AG09309 (cell line): ENCODE results near the gene CAGE1.

Experiments
- DNase-seq: peaks from one replicate; pipeline ENCODE4 v3.0.0-alpha.2; 2010; ENCODE audit warnings: low read depth
- H3K4me3 ChIP-seq: 2 replicates; pipeline ENCODE4 v1.5.1; 2011; ENCODE audit warnings: mild to moderate bottlenecking, low read depth, low read length, moderate library complexity; ENCODE audit not compliant: control insufficient read depth
- TF ChIP-seq, protein P1 (sequence below): IDR thresholded peaks from 2 replicates; pipeline ENCODE4 v1.5.1; 2011; ENCODE audit warnings: mild to moderate bottlenecking, low read depth, low read length, inconsistent platforms; ENCODE audit not compliant: insufficient read depth, control insufficient read depth; ENCODE audit errors: missing control alignments

CAGE1 gene

DNA sequence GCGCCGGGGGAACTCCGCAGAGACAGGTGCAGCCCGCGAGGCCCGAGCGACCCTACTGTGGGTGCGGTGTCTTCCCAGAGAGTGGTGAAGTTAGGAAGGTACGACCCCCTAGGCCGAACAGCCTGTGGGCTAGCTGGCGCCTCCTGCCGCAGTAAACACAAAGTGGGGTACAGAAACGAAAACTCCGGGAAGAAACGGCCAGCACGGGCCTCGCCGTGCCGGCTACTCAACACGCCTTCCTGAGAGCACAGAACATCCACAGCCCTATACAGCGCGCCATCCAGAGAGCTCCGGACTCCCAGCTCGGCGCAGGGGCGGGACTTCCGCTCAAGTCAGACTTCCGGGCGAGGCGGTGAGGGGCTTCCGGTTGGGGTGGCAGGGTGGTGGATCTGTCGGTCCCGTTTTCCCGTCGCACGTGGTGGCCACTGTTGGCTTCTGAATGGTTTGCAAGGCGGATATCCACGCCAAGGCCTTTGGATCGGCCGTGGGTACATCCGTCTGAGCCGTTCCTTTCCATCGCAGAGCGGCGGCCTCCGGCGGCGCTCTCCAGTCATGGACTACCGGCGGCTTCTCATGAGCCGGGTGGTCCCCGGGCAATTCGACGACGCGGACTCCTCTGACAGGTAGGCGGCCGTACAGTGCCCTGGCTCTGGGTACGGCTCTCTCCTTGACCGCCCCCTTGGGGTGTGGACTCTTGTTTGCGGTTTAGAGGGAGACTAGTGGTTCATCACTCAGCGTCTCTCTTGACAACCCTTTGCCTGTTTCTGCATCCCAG lies at the start of gene CAGE1, which contains the start of gene RIOK1:
Gene CAGE1 (minus strand): TSS at position 292 of the 775 bp plus-strand sequence. CDS start 2,569 bp downstream, outside the sequence.
Gene RIOK1 (plus strand): TSS at position 358 of the 775 bp plus-strand sequence. CDS start 195 bp downstream, at position 553.
- H3K4me3 ChIP-seq: peak within 1 kb of the TSS; percentile 84
- TF ChIP-seq, protein P1, sequence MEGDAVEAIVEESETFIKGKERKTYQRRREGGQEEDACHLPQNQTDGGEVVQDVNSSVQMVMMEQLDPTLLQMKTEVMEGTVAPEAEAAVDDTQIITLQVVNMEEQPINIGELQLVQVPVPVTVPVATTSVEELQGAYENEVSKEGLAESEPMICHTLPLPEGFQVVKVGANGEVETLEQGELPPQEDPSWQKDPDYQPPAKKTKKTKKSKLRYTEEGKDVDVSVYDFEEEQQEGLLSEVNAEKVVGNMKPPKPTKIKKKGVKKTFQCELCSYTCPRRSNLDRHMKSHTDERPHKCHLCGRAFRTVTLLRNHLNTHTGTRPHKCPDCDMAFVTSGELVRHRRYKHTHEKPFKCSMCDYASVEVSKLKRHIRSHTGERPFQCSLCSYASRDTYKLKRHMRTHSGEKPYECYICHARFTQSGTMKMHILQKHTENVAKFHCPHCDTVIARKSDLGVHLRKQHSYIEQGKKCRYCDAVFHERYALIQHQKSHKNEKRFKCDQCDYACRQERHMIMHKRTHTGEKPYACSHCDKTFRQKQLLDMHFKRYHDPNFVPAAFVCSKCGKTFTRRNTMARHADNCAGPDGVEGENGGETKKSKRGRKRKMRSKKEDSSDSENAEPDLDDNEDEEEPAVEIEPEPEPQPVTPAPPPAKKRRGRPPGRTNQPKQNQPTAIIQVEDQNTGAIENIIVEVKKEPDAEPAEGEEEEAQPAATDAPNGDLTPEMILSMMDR: peak; percentile 2
- DNase-seq: peak; percentile 68

DNA sequence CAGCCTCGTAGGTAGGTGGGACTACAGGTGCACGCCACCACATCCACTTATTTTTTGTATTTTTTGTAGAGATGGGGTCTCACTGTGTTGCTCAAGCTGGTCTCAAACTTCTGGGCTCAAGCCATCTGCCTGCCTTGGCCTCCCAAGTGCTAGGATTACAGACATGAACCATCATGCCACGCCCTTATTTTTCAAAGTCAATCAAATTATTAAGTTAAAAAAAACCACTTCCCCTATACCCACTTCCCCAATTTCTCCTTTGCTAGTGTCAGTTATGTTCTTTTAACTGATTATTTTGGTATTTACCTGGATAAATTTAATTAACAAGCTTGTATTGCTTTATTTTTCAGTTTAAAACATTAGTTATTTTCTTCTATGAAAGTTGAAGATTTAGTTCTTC lies 49.7 kb upstream of the CAGE1 start:
- H3K4me3 ChIP-seq: no peak overlapping the region
- TF ChIP-seq, protein P1: no peak
- DNase-seq: no peak

DNA sequence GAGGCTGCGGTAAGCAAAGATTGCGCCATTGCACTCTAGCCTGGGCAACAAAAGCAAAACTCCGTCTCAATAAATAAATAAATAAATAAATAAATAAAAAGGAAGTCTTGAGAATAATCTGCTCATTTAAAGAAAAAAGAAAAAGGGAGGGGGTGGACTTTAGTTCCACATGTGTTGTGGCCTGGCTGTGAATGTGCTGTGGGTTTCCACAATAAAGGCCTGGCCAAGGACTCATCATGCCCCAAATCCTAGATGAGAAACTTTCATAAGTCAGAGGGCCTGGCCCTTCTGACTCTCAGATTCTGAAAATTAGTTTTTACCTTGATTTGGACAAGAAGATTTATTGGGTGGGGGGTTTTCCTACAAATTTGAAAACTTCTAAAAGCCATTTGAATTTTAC lies 48.5 kb upstream of the CAGE1 start:
- no peak for DNase-seq
- TF ChIP-seq, protein P1: no peak

DNA sequence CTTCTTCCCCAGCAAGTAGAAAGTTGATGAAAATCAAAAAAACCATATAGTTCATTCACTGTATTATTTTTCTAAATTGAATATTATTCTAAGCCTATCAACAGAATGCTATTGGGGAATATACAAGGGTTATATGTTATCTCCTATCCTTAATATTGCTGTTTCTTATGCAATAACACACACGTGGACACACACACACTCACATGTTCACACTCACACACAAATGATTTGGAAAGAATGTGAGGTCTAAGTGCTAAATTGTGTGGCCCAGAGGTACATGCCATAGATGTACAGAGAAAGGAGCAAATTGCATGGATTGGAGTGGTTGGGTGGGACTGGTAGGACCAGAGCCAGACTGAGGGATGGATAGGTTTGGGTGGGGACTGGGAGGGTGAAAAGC lies 45.1 kb upstream of the CAGE1 start:
- no peak overlapping the region for H3K4me3 ChIP-seq
- TF ChIP-seq, protein P1: no peak
- DNase-seq: no peak

More for the DNA sequence above, 48.5 kb upstream of the CAGE1 start:
- no peak overlapping the region for H3K4me3 ChIP-seq

DNA sequence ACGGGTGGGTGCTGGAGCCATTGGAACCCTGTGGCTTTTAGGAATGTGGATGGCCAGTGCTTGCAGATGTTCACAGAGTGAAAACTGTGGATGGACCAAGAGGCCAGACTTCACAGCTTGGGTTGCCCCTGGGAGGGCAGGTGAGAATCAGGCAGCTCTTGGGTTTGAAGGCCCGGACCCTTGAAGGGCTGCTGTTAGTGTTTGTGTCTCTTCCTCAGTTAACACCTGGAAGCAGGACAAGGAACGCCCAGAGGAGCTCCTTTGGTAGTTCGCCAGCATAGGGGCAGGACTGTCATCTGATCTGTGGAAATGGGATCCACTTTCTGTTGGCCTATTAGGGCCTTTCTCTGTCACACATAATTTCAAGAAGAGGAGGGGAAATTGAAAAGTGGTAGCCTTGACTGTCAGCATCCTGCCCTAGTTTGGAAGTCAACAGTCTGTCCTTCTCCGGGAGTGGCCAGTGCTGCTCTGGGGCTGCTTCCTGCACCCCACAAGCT lies 43.6 kb upstream of the CAGE1 start:
- no peak overlapping the region for H3K4me3 ChIP-seq
- no peak for DNase-seq
- TF ChIP-seq, protein P1: no peak

DNA sequence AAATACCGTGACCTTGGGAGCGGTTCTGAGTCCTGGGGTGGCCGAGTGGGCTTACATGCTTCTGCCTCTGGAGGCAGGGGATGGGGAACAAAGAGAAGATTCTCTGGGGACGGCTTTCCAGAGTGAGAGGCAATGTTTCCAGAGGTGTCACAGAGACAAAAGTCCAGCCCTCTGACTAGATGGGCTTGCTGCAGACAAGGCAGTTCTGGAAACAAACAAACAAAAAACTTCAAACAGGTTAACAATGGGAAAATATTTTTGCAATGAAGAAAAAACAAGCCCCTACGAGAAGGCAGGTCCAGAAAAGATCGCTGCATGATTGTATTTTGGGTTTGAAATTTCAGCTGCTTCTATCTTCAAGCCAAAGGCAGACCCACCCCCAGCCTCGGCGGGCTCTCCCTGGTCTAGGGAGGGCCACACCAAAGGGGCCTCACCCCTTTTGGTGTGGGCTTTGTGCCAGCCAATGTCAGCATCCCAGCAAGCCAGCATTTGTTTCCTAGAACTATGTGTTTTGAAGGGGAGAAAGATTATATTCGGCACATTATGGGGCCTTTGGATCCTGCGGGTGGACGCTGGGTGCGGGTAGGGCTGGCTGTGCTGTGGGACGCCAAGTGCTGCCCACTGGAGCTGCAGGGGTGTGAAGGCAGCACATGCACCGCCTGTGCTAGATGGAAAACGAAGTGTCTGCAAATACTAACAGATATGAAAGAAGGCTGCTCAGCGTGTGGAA lies 43.0 kb upstream of the CAGE1 start:
- TF ChIP-seq, protein P1: no peak
- no peak overlapping the region for H3K4me3 ChIP-seq
- DNase-seq: no peak
